ENCODE measurements around the gene SCFD1.
"Not testable (repeated sequence)": the region's sequence is repeated elsewhere in the genome, so short reads cannot be mapped to it uniquely, and the experiment has no call there.

The SCFD1 gene

DNA sequence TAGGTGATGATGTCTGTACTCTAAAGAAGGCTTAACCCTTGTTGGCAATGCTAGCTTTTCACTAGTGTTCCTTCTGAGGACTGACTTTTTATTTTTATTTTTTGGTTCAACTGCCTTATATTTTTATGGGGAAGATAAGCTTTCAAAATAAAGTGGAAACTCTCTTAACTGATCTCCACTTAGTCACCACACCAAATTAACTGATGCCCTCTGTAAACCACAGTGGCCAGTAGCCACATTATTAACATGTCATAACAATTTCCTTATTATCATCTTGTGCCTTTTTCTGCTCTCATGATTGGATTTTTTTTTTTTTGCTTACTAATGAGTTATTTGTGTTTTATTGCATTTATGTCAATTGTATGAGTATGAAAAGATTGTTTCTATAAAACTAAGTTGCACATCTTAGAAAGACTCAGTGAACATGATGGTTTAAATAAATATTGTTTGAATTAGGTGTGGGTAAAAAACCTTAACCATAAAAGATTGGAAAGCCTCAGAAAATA, 56.9 kb downstream of the SCFD1 start:
- DNase-seq: no peak

DNA sequence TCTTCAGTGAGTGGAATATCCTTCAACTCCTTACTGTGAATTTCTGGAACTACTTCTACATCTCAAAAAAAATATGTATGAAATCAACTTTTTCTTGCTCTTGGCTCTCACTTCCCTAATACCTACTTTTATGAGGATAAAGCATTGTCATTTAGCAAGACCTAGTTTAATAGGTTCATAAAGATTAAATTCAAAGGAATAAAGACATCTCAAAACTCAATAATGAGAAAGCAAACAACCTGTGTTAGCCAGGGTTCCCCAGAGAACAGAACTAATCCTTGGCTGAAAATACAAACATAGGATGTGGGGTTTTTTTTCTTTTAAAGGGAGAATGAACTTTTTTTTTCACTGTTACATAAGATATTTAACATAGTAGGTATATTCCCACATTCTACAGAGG, 57.9 kb downstream of the SCFD1 start:
- DNase-seq: no peak

DNA sequence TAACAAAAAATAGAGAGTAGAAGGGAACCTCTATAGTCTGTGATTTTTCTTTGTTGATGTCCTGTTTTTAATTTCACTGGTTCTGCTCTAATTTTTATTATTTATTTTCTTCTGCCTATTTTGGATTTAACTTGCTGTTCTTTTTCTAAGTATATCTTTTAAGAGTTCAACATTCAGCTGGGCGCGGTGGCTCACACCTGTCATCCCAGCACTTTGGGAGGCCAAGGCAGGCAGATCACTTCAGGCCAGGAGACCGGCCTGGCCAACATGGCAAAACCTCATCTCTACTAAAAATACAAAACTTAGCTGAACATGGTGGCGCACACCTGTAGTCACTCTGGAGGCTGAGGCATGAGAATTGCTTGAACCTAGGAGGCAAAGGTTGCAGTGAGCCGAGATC, 58.7 kb downstream of the SCFD1 start:
- not testable (repeated sequence) for DNase-seq

DNA sequence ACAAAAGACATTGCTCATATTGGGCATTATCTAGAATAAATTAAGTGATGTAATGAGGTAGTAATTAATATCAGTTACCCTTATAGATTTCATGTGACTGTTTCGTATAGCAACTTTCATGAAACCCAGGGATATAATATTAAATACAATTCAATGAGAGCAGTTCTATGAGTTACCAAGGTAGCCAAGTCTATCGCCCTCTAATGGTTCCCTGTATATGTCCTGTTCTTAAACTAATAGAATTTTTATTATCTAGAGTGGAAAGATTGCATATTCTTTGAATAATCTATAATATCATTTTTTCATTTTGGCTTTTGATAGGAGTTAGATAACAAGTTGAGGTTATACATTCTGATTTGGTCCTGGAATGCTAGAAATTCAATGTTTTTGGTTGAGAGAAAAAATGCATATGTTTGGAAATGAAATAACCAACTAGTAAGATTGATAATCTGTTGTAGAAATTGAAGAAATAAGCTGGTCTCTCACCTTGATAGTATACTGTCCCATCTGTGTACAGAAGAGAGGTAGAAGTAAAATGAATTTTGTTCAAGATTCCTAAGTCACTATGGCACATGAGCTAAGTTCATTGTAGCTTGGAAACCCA, 59.7 kb downstream of the SCFD1 start:
- no peak for DNase-seq

DNA sequence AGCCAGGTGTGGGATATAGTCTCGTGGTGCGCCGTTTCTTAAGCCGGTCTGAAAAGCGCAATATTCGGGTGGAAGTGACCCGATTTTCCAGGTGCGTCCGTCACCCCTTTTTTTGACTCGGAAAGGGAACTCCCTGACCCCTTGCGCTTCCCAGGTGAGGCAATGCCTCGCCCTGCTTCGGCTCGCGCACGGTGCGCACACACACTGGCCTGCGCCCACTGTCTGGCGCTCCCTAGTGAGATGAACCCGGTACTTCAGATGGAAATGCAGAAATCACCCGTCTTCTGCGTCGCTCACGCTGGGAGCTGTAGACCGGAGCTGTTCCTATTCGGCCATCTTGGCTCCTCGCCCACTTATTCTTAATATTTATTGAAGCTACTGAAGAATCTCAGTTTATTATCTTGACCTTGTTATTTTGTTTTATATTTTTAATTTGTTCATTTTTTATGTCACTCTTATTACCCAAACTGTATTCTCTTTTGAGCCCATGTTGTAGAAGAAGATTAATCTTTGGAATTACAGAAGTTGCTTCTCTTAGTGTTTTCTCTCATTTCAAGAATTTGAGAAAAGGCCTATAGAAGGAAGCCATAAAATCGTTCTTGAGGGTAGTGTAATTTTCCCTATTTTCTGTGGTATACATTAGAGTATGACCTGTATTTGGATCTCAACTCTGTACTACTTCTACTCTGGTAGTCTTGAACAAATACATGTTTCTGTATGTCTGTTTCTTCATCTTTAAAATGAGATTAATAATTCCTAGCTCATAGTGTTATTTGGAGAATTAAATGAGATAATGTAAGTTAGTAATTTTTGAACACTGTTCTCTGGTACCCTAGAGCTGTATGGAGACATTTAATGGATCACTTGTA, 68.6 kb downstream of the SCFD1 start:
- peak in 1 of 2 experiments; percentile 0 for DNase-seq

DNA sequence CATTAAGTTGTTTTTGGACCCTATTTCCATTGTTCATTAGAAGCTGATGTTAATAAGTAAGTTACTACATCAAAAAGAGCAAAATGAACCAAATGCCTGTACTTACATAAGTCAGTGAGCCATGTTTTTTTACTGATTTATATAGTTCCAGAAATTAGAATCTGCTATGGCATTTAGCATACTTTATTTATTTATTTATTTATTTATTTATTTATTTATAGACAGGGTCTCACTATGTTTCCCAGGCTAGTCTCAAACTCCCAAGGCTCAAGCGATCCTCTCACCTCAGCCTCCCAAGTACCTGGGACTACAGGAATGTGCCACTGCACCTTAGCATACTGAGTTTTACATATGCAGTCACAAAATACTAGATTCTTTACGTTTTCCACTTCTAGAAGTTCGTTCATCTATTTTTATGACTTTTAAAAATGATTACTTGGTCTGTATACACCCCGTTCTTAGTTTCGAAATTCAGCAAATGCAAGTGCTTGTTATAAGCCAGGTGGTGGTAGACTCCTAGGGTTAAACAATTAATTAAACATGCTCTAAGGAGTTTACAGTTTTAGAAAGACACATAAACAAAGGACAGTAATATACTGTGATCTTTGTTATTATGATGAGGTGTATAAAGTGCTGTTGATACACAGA, 69.8 kb downstream of the SCFD1 start:
- DNase-seq: no peak

DNA sequence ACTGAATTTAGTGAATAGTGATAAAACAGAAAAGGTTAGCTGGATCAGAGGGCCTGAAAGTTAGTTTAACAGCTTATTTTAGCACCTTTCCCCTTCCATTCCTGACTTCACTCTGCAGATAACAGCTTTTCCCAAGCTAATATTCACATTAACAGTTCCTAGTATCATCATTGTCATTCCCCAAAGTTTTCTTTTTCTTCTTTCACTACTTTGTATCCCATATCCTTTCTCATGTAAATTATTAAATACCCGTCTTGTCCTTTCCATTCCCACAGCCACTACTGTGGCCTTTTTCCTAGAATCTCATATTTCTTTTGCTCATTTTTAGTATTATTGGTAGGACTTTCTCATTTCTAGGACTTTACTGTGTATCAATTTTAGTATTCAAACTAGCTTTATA, 70.5 kb downstream of the SCFD1 start:
- no peak for DNase-seq

DNA sequence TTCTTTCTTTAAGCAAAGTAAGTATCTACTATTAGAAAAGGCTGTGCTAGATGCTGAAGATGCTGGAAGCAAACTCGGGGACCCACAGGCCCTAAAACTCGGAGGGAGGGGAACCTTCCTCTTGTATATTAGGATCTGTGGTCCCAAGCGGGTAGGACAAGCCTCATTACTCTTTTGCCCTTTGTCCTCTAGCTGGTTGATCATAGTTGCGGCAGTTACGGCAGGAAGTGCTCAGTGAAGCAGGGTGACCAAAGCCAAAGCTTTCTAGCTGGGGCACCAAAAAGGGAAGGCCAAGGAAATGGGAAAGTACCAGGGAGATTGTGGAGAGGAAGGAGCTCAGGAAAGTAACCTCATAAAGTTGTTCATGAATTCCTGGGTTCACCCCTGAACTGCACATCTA, 76.3 kb downstream of the SCFD1 start:
- DNase-seq: no peak

DNA sequence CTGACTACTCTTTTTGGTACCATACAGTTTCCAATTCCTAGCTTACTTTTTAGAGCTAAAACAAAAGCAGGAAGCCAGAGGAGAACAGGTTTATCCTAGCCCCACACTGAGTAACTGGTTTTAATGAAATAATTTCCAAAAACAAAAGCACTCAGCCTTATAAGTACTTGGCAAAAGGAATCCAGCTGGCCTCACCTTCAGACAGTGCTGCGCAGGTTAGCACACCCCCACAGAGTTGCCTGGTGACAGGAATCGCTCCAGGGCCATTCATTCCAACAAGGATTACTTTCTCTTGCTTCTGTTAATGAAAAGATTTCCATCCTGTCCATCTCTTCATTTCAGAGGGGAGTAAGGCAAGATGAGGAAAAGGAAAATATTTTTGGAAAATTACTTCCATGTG, 84.6 kb downstream of the SCFD1 start:
- no peak for DNase-seq

DNA sequence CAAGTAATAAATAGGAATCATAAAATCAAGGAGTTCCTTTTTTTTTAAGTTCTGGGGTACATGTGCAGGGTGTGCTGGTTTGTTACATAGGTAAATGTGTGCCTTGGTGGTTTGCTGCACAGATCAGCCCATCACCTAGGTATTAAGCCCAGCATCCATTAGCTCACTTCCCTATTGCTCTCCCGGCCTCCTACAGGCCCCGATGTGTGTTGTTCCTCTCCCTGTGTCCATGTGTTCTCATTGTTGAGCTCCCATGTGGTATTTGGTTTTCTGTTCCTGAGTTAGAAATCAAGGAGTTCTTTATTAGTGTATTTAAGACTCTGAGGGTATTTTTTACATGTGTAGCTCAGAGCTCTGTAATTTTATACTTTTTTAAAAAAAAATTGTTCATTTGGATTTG, 86.0 kb downstream of the SCFD1 start:
- DNase-seq: no peak

DNA sequence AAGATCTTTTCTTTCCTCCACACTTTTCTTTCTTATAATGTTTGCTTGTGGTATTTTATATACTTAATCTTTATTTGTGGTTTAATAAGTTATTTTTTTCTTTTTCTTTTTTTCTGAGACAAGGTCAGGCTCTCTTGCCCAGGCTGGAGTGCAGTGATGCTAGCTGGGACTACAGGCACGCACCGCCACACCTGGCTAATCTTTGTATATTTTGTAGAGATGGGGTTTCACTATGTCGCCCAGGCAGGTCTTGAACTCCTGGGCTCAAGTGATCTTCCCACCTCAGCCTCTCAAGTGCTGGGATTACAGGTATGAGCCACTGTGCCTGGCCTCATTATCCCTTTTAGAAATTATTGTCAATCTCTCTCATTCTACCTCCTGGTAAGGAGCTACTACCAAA, 87.1 kb downstream of the SCFD1 start:
- DNase-seq: no peak

DNA sequence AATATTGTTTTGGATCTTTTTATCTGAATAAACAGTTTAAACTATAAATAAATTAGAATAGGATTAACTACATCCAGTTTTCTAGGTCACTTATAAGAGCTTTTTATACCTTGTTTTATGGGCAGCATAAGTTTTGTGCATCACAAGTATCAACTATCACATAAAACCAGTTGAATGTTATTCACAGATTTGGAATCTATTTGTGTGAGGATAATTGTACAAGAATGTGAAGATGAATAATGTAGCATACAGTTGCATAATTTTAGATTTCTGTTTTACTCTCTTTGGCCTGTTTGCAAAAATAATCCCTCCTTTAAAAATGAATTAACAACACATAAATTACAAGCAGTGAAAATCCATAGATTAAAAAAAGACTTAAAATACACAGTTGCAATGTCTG, 88.8 kb downstream of the SCFD1 start:
- DNase-seq: no peak

DNA sequence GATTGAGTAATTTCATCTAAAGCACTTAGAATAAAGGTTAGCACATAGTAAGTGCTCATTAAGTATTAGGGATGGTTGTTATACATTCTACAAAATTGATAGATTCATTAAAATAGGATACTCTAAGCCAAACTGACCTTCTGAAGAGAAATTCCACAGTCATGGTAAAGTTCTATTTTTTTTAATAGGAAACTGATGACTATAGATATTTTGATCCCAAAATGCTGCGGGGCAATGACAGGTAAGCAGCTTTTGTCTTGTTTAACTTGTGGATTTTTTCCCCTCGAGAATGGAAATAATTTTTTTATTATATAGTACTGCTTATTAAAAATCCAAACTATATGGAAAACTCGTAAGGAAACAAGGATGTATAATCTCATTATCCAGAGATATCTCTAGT, 97.0 kb downstream of the SCFD1 start:
- DNase-seq: no peak

DNA sequence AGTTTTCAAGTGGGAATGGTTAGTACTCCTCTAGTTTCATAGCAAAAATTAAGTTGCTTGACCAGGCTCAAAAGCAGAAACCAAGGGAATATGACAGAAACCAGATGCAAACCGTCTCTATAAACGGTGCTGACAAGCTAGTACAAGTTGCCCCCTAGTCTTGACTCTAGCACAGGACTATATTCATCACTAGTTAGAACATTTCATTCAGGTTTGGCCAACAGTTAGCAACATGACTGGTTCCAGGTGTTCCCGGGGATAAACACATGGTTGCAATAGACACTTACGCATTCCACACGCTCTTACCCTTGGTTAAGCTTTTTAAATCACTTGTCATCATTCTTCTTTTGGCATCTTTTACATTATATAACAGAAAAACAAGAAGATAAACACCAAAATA, 103.6 kb downstream of the SCFD1 start:
- no peak for DNase-seq

DNA sequence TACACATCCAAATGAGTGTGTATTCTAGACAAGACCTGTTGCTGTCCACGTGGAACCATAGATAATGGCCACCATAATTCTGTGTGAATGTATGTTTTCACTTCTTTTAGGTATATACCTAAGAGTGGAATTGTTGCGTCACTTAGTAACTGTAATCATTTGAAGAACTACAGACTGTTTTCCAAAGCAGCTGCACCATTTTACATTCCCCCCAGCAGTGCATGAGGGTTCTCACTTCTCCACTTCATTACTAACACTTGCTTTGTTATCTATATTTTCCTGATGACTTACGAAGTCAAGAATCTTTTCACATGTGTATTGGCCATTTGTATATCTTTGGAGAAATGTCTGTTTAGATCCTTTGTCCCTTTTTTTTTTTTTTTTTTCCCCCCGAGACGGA, 106.4 kb downstream of the SCFD1 start:
- no peak for DNase-seq

DNA sequence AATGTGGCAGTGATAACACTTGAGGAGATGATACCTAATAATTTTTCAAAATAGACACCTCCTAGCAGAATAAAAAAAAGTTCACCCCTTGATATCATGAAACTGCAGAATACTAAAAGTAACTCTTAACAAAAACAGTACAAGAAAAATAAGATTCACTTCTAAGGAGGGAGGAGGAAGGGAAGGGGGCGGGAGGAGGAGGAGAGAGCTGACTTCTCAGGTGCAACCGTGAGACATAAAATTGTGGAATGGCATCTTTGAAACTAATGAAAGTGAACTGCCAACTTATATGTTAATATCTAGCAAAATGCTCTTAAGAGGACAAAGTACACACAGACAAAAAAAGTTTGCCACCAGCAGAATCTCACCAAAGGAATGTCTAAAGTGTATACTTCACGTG, 115.8 kb downstream of the SCFD1 start:
- DNase-seq: no peak

DNA sequence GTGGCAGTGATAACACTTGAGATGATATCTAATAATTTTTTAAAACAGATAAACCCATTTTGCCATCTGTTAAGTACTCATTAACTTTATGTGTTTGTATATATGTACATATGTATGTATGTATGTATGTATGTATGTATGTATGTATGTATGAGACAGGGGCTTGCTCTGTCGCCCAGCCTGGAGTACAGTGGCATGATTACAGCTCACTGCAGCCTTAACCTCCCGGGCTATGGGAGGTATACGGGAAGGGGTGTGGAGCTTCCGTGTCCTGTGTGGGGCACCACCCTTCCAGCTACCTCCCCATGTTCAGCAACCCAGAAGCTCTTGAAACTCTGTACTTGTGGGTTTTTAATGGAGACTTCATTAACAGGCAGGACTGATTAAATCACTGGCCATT, 116.9 kb downstream of the SCFD1 start:
- DNase-seq: no peak

DNA sequence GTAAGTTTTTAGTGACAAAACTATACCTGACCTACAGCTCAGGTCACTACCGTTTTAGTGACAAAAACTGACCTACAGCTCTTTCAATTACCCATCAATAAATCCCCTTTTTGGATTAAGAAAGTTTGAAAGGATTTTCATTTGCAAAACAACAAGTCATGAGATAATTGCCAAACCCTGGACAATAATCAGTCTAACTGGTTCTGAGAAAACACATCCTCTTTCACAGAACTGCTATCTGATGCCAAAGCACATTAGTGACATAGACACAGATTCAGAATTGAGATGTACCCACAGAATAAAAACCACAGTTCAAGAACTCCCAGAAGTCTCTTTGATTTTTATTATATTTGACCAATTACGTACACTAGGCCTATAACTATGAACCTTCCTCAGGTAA, 126.2 kb downstream of the SCFD1 start:
- no peak for DNase-seq

DNA sequence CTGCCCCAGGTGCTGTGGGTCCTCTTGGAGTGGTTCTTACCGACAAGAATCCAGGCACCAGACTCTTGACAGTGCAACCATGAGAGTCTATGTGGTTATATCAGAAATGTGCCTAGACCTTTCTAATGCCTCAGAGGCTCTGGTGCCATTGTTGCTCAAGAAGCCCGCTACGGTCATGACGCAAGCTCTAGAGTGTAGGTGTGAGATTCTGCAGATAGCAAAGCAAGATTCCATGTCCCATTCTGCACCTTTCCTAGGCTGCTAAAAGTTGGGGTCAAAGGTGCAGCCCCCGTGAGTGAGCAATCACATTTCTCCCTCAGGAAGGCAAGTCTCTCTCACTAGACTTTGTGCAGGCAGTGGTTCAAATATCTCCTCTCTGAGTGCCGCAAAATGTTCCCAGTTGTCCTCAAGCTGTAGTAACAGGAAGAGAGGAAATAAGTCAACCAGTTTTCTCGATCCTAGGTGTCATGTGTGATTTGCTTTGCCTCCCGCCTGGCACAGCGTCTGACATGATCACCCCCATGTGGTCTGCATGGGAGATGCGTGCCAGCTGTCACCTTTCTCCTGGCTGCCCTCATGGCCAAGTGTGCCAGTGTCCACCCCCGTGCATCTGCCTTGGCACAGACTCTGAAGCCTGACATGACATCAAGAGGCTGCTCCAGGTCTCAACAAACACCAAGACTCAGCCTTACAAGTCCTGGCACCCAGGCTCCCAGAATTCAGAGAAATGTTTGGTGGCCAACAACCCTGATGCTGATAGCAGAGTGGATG, 129.7 kb downstream of the SCFD1 start:
- no peak for DNase-seq

DNA sequence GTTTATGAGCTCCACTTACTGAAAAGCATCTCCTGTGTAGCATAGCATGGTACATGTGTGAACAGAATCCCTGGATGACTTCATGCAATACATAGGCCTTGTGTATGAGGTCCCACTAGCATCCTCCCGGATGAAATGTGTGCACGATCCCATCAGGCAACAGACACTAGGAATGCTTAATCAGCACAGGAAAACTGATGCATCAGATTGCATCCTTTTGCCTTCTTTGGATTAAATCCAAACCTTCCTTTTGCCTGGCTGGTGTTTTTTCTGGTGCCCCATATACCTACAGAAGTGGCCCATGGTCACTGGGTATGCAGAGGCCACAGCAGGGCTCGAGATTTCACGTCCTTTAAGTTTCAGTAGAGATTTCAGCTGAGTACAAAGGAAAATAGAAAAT, 131.3 kb downstream of the SCFD1 start:
- DNase-seq: no peak

DNA sequence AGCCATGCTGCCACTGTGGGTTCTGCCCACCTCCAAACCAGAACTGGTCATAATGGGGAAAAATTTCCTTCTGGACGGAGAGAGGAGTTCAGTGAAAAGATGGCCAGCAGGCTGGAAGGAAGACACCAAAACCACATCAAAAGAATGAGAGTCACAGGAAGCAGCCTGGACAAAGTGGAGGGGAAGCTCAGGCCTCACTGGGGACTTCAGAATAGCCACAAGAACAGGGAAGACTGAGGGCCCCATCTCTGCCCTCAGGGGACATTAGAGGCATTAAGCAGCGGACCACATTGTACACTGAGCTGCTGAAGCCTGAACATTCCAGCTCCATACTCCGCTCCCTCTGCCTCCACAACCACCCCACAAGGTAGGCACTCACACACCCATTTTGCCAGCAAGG, 132.7 kb downstream of the SCFD1 start:
- no peak for DNase-seq

DNA sequence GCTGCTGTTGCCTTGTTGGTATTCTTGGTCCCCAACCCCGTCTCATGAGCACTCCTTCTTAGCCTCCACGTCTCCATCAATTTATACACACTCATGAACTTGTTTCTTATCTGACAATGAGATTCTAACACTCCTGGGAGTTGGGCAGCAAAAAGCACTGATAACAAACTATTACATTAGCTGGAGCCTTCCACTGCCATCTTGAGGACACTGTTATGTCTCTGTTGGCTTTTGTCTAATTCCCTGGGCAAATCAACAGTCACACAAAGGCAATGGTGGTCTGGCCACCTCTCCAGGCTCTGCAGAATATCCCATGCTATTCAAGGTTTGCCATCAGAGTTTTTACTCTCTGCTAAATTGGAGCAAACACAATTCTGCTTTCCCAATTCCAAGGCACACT, 134.5 kb downstream of the SCFD1 start:
- DNase-seq: no peak

DNA sequence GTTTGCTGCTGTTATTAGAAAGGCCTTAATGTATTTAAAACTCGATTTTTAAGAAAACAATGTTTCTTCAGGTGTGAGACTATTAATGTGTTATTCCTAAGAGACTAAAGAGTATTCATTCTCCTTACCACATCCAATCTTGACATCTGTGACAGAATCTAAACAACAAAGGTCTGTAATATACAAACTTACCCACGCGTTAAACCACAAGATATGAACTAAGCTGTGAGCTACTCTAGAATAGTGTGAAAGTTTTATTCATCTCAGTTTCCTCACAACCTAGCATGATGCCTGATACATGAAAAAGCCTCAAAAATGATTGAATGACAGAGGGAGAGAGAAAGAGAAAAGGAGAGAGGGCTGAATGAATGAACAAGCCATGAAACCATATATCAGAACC, 135.0 kb downstream of the SCFD1 start:
- DNase-seq: no peak
